SK-N-SH treated with all-trans-retinoic acid at 6 μM for 48 hours (cell line): ENCODE measurements around the gene TBXA2R.

Experiments
- ATAC-seq: fragments of 200-7000 bp; cut with Tn5 transposase; 3 replicates; pipeline ENCODE4 v1.9.1; 2020; ENCODE audit warnings: mild to moderate bottlenecking, moderate library complexity
- ARNTL ChIP-seq: fragments of 450-650 bp; formaldehyde crosslinking; IDR thresholded peaks from 2 replicates; pipeline ENCODE4 v1.5.0; 2020; ENCODE audit warnings: low read depth, mild to moderate bottlenecking, moderate library complexity, borderline replicate concordance
- BACH2 ChIP-seq: fragments of 250-450 bp; sonication (Bioruptor Pico); IDR thresholded peaks from 2 replicates; pipeline ENCODE4 v1.9.0; 2021; ENCODE audit warnings: mild to moderate bottlenecking, borderline replicate concordance
- CREB5 ChIP-seq: fragments of 250-450 bp; sonication (Bioruptor Pico); IDR thresholded peaks from 2 replicates; pipeline ENCODE4 v1.5.1; 2020; ENCODE audit warnings: low read depth, mild to moderate bottlenecking, moderate library complexity
- CSDC2 ChIP-seq: fragments of 250-450 bp; sonication (Bioruptor Pico); IDR thresholded peaks from 2 replicates; pipeline ENCODE4 v1.5.0; 2020; ENCODE audit warnings: mild to moderate bottlenecking, moderate library complexity
- ESRRG ChIP-seq: fragments of 250-450 bp; sonication (Bioruptor Pico); IDR thresholded peaks from 2 replicates; pipeline ENCODE4 v1.6.1; 2021; ENCODE audit warnings: mild to moderate bottlenecking
- GLIS3 ChIP-seq: fragments of 250-450 bp; sonication (Bioruptor Pico); IDR thresholded peaks from 2 replicates; pipeline ENCODE4 v1.5.0; 2020; ENCODE audit warnings: mild to moderate bottlenecking, moderate library complexity
- ISL1 ChIP-seq: fragments of 250-450 bp; sonication (Bioruptor Pico); IDR thresholded peaks from 2 replicates; pipeline ENCODE4 v2.1.2; 2022; ENCODE audit warnings: mild to moderate bottlenecking, moderate library complexity
- OSR1 ChIP-seq: fragments of 250-450 bp; sonication (Bioruptor Pico); IDR thresholded peaks from 2 replicates; pipeline ENCODE4 v1.8.0; 2022; ENCODE audit warnings: moderate library complexity, mild to moderate bottlenecking, inconsistent platforms
- PPARA ChIP-seq: fragments of 250-450 bp; sonication (Bioruptor Pico); IDR thresholded peaks from 2 replicates; pipeline ENCODE4 v1.5.0; 2020; ENCODE audit warnings: mild to moderate bottlenecking, borderline replicate concordance
- RARB ChIP-seq: fragments of 250-450 bp; sonication (Bioruptor Pico); IDR thresholded peaks from 2 replicates; pipeline ENCODE4 v1.8.0; 2021; ENCODE audit warnings: mild to moderate bottlenecking, moderate library complexity
- SNAI2 ChIP-seq: fragments of 250-450 bp; sonication (Bioruptor Pico); IDR thresholded peaks from 2 replicates; pipeline ENCODE4 v1.5.0; 2020; ENCODE audit warnings: mild to moderate bottlenecking, moderate library complexity
- TCF4 ChIP-seq: fragments of 250-450 bp; sonication (Bioruptor Pico); IDR thresholded peaks from 2 replicates; pipeline ENCODE4 v1.8.0; 2021; ENCODE audit warnings: mild to moderate bottlenecking, moderate library complexity, borderline replicate concordance
- TOX ChIP-seq: fragments of 250-450 bp; sonication (Bioruptor Pico); IDR thresholded peaks from 2 replicates; pipeline ENCODE4 v1.8.0; 2021; ENCODE audit warnings: mild to moderate bottlenecking, moderate library complexity, borderline replicate concordance
- ZC3H10 ChIP-seq: fragments of 250-450 bp; sonication (Bioruptor Pico); IDR thresholded peaks from 2 replicates; pipeline ENCODE4 v1.5.1; 2021; ENCODE audit warnings: mild to moderate bottlenecking, moderate library complexity
- ZFP30 ChIP-seq: fragments of 450-650 bp; formaldehyde crosslinking; IDR thresholded peaks from 2 replicates; pipeline ENCODE4 v1.5.0; 2022; ENCODE audit warnings: mild to moderate bottlenecking, moderate library complexity
- ZNF565 ChIP-seq: fragments of 450-650 bp; formaldehyde crosslinking; conservative IDR thresholded peaks from 2 replicates; pipeline ENCODE4 v1.5.0; 2020; ENCODE audit warnings: low read depth, mild to moderate bottlenecking, moderate library complexity
- ZNF70 ChIP-seq: fragments of 450-650 bp; formaldehyde crosslinking; IDR thresholded peaks from 2 replicates; pipeline ENCODE4 v1.5.0; 2020; ENCODE audit warnings: mild to moderate bottlenecking, moderate library complexity
- ZNF8 ChIP-seq: fragments of 450-650 bp; formaldehyde crosslinking; IDR thresholded peaks from 2 replicates; pipeline ENCODE4 v1.5.0; 2020; ENCODE audit warnings: mild to moderate bottlenecking, moderate library complexity
- TF ChIP-seq, protein P1 (sequence below): fragments of 250-450 bp; sonication (Bioruptor Pico); IDR thresholded peaks from 2 replicates; pipeline ENCODE4 v1.8.0; 2020; ENCODE audit warnings: mild to moderate bottlenecking, moderate library complexity, borderline replicate concordance
- TF ChIP-seq, protein P2 (sequence below): fragments of 250-450 bp; sonication (Bioruptor Pico); IDR thresholded peaks from 2 replicates; pipeline ENCODE4 v1.5.1; 2021; ENCODE audit warnings: mild to moderate bottlenecking, moderate library complexity

Gene TBXA2R

GRCh38 chr19:3601021-3601420 lies 5.7 kb downstream of the TBXA2R start:
- ATAC-seq, result no peak
- TF ChIP-seq ZC3H10 (CRISPR knock-in tag) (no peak), PPARA (CRISPR knock-in tag) (no peak), ZNF8 (CRISPR knock-in tag) (no peak), RARB (CRISPR knock-in tag) (no peak), ISL1 (CRISPR knock-in tag) (no peak), GLIS3 (CRISPR knock-in tag) (no peak), CREB5 (CRISPR knock-in tag) (no peak)
- TF ChIP-seq, protein P1, sequence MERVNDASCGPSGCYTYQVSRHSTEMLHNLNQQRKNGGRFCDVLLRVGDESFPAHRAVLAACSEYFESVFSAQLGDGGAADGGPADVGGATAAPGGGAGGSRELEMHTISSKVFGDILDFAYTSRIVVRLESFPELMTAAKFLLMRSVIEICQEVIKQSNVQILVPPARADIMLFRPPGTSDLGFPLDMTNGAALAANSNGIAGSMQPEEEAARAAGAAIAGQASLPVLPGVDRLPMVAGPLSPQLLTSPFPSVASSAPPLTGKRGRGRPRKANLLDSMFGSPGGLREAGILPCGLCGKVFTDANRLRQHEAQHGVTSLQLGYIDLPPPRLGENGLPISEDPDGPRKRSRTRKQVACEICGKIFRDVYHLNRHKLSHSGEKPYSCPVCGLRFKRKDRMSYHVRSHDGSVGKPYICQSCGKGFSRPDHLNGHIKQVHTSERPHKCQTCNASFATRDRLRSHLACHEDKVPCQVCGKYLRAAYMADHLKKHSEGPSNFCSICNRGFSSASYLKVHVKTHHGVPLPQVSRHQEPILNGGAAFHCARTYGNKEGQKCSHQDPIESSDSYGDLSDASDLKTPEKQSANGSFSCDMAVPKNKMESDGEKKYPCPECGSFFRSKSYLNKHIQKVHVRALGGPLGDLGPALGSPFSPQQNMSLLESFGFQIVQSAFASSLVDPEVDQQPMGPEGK (CRISPR knock-in tag), result no peak

- ATAC-seq, result no peak; the same call in 2 of the 3 replicates
- TF ChIP-seq ESRRG (CRISPR knock-in tag) (no peak), ZNF8 (CRISPR knock-in tag) (no peak), OSR1 (no peak), ISL1 (CRISPR knock-in tag) (no peak), ZNF565 (CRISPR knock-in tag) (no peak), TCF4 (CRISPR knock-in tag) (no peak), BACH2 (CRISPR knock-in tag) (no peak), CREB5 (CRISPR knock-in tag) (no peak), ZNF70 (no peak), ARNTL (CRISPR knock-in tag) (no peak), GLIS3 (CRISPR knock-in tag) (no peak), SNAI2 (CRISPR knock-in tag) (no peak), ZC3H10 (CRISPR knock-in tag) (no peak), RARB (CRISPR knock-in tag) (no peak), PPARA (CRISPR knock-in tag) (no peak), CSDC2 (CRISPR knock-in tag) (no peak), TOX (CRISPR knock-in tag) (no peak)
- TF ChIP-seq, protein P1 (CRISPR knock-in tag), result no peak
- TF ChIP-seq, protein P2, sequence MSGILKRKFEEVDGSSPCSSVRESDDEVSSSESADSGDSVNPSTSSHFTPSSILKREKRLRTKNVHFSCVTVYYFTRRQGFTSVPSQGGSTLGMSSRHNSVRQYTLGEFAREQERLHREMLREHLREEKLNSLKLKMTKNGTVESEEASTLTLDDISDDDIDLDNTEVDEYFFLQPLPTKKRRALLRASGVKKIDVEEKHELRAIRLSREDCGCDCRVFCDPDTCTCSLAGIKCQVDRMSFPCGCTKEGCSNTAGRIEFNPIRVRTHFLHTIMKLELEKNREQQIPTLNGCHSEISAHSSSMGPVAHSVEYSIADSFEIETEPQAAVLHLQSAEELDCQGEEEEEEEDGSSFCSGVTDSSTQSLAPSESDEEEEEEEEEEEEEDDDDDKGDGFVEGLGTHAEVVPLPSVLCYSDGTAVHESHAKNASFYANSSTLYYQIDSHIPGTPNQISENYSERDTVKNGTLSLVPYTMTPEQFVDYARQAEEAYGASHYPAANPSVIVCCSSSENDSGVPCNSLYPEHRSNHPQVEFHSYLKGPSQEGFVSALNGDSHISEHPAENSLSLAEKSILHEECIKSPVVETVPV, result no peak
Observed at GRCh38 chr19:3599776-3600187, 6.9 kb downstream of the TBXA2R start.

GRCh38 chr19:3595521-3596061 lies 11.1 kb downstream of the TBXA2R start:
- ATAC-seq, result no peak
- TF ChIP-seq TOX (CRISPR knock-in tag) (no peak), ZNF8 (CRISPR knock-in tag) (no peak), BACH2 (CRISPR knock-in tag) (no peak), ZNF70 (no peak), CSDC2 (CRISPR knock-in tag) (no peak), ESRRG (CRISPR knock-in tag) (no peak), OSR1 (no peak), TCF4 (CRISPR knock-in tag) (no peak), ZFP30 (CRISPR knock-in tag) (no peak), GLIS3 (CRISPR knock-in tag) (no peak), ZNF565 (CRISPR knock-in tag) (no peak), SNAI2 (CRISPR knock-in tag) (no peak), CREB5 (CRISPR knock-in tag) (no peak), ZC3H10 (CRISPR knock-in tag) (no peak)
- TF ChIP-seq, protein P2, result no peak
- TF ChIP-seq, protein P1 (CRISPR knock-in tag), result no peak
- TF ChIP-seq, all 23 proteins: peak for 0
